Astrocyte (in vitro differentiated cells and primary cell): Measurements from ENCODE around the gene JPH4.

Source experiments
- CTCF ChIP-seq: IDR thresholded peaks from 2 replicates; pipeline ENCODE4 v1.5.1; 2011; ENCODE audit warnings: low read depth, mild to moderate bottlenecking, inconsistent platforms, low read length, moderate library complexity; ENCODE audit not compliant: insufficient read depth
- EZH2 ChIP-seq: IDR thresholded peaks from 2 replicates; pipeline ENCODE4 v1.6.1; 2012; ENCODE audit warnings: mild to moderate bottlenecking, low read length, inconsistent platforms; ENCODE audit not compliant: insufficient read depth

GRCh38 chr14:23568021-23568599 is 10.5 kb downstream of the JPH4 start:
- no peak for TF ChIP-seq CTCF
- TF ChIP-seq EZH2 = no peak
